Transverse colon (tissue), 4 donors: ENCODE data around the gene FZD2.

Experiments
- POLR2A ChIP-seq: fragments of 450-650 bp; IDR thresholded peaks from one replicate; pipeline ENCODE4 v1.6.1; 2016; ENCODE audit warnings: antibody characterized with exemption, mild to moderate bottlenecking, moderate library complexity
- POLR2AphosphoS5 ChIP-seq, 3 donors: sonication (generic); formaldehyde crosslinking; IDR thresholded peaks; one replicate each; pipeline ENCODE4 v1.6.1; 2016; ENCODE audit warnings: antibody characterized with exemption in 3 of 3
- TF ChIP-seq, protein P1 (sequence below), 5 experiments: fragments of 200-600 bp in 3 of 5; fragments of 450-650 bp in 2 of 5; sonication (generic) in 3 of 5; IDR thresholded peaks; 1 replicate in 2 of 5; 2 replicates in 3 of 5; pipeline ENCODE4 v1.5.1; 2016 to 2017; ENCODE audit warnings: antibody characterized with exemption in 5 of 5, inconsistent platforms in 3 of 5, mild to moderate bottlenecking in 2 of 5, moderate library complexity in 1 of 5

GRCh38 chr17:44601973-44602372, 44.7 kb downstream of the FZD2 start:
- TF ChIP-seq POLR2AphosphoS5 (IDR thresholded peaks at IDR 0.05): no peak
- TF ChIP-seq, protein P1, sequence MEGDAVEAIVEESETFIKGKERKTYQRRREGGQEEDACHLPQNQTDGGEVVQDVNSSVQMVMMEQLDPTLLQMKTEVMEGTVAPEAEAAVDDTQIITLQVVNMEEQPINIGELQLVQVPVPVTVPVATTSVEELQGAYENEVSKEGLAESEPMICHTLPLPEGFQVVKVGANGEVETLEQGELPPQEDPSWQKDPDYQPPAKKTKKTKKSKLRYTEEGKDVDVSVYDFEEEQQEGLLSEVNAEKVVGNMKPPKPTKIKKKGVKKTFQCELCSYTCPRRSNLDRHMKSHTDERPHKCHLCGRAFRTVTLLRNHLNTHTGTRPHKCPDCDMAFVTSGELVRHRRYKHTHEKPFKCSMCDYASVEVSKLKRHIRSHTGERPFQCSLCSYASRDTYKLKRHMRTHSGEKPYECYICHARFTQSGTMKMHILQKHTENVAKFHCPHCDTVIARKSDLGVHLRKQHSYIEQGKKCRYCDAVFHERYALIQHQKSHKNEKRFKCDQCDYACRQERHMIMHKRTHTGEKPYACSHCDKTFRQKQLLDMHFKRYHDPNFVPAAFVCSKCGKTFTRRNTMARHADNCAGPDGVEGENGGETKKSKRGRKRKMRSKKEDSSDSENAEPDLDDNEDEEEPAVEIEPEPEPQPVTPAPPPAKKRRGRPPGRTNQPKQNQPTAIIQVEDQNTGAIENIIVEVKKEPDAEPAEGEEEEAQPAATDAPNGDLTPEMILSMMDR (IDR thresholded peaks at IDR 0.05): no peak
- no peak for TF ChIP-seq POLR2A
